GM19240 (cell line): ENCODE data around the gene KCNK10.

Experiments
- DNase-seq: peaks from one replicate; pipeline ENCODE4 v3.0.0; 2011; ENCODE audit warnings: low spot score; ENCODE audit not compliant: insufficient read length

Gene KCNK10

DNA sequence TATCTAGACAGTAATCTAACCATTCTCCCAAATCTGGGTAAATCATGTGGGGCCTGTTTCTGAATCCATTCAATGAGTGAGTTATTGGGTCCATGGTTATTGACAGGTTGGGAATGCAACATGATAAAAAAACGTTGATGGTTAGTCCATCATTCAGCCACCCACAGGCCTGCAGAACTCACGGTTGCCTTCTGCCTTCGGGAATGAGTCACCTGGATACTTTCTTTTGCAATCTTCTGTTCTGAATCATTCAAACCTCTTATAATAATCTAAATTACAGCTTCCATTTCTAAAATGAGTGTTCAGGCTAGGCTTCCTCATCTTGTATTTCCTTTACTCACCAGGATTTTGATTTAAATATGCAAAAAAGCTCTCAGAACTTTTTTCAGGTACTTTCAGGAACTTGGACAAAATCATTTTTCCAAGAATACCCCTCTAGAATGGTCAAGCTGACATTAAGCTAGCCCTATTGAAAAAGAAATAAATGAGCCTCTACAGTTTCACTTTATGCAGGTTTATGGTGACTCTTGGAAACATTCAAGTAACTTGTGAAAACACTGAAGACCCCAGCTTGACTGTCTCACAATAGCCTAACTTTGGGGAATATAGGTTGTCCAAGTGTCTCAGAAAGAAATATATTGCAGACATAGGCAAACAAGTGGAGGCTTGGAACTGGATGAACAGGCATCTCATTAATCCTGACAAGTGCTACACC, 94.4 kb downstream of the KCNK10 start:
- DNase-seq: no peak

DNA sequence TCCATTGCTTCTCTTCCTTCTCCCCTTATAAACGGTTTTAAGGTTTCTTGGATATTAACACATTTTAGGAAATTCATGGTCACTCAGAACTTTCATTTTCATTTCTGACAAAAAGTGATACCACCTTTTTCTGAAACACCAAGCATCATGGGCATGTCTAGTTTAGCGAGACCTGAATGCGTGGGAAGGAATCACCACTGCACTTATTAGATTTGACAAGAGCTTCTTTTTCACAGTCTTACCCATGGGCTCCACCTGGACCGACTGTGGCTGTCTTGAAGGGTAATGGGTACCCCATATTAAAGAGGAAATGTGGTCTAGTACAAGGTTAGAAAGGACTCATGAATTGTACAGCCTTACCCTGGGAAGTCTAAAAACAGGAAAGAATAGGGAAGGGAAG, 95.4 kb downstream of the KCNK10 start:
- DNase-seq: peak; percentile 1

DNA sequence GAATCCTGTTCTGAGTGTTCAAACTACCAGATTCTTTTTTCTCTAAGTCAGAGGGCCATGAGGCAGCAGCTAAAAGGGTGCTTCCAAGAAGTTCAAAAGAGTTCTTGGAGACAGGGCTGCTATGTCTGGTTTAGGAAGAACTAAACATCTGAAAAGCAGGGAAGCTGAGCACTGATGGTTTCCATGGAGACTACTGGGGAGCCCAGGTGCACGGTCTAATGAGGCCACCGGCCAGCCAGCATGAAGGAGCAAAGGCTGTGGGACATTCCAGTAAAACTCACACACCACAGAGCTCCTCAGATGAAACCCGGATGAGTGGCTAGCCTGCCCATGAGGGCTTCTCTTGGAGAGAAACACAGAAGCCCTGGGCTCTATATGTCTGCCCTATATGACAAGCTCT, 97.3 kb downstream of the KCNK10 start:
- DNase-seq: no peak

- DNase-seq: no peak
These were observed 104.8 kb downstream of the KCNK10 start for GRCh38 chr14:88218119-88218915.

- no peak for DNase-seq
These were observed 110.4 kb downstream of the KCNK10 start for GRCh38 chr14:88212691-88213090.

GRCh38 chr14:88210426-88210825, 112.6 kb downstream of the KCNK10 start:
- DNase-seq: no peak

- no peak for DNase-seq
These were observed 113.8 kb downstream of the KCNK10 start for GRCh38 chr14:88209273-88209672.

DNA sequence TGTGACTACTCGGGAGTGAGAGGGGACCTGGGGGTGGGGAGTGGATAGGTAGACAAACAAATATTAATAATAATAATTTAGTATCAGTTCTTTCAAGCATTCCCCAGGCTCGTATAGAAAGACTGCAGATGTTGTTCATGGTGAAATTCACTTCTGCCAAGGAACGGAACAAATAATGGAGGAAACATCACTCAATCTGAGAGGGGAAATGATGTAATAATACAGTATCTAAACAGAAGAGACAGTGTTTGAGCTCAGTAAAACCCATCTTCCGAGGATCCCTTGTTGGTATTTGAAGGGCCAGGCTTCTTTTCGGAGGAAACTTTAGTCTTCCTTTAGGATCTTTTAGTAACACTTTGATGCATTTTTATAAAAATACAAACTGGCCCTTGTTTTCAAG, 114.2 kb downstream of the KCNK10 start:
- DNase-seq: no peak

GRCh38 chr14:88204221-88204620, 118.8 kb downstream of the KCNK10 start:
- DNase-seq: no peak

- no peak for DNase-seq
These were observed 119.8 kb downstream of the KCNK10 start for GRCh38 chr14:88203291-88203690.

DNA sequence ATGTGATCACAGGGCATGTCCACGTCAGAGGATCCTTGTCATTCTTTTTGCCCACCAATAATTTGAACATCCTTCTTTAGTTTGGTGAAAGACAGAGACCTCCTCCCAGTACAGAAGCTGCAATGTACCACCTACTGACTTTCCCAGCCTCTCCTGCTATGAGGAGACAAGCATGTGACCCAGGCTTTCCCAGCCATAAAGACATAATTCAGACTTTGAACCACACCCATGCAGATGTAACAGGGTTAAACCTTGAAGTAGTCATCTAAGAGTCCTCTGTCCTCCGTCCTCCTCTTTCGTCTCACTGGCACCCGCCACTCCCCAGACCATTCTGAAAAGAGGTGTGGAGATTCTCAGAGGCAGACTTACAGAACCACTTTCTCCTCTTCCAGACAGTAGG, 120.8 kb downstream of the KCNK10 start:
- no peak for DNase-seq

DNA sequence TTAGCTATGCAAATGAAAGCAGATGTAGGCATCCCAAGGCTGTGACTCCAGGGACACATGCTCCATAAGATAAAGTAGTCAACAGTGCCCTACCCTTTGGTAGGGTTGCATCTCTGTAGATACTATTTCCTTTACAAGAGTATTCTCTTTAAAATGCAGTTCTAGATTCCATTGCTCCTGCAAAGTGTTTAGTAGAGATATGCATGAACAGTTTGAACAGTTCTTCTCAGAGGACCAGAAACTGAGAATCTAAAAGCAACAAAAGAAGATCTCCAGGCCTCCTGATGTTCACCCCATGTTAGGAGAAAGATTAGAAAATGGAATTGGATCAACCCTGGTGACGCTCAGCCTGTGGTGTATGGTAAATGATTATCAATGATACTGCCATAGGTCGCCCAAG, 121.2 kb downstream of the KCNK10 start:
- no peak for DNase-seq

DNA sequence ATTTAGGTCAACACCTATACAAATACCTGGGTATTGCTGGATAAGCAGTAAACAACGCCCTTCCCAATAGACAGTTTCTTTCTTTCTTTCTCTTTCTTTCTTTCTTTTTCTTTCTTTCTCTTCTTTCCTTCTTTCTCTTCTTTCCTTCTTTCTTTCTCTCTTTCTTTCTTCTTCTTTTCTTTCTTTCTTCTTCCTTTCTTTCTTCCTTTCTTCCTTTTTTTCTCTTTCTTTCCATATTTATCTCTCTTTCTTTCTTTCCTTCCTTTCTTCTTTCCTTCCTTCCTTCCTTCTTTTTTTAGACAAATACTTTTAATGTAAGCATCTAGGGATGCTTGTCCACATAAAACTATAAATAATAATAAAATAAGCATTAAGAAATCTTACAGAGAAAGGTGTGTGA, 123.2 kb downstream of the KCNK10 start:
- DNase-seq: no peak

GRCh38 chr14:88198446-88198845, 124.6 kb downstream of the KCNK10 start:
- no peak for DNase-seq

GRCh38 chr14:88196925-88197324, 126.1 kb downstream of the KCNK10 start:
- no peak for DNase-seq

GRCh38 chr14:88196116-88196890, 126.8 kb downstream of the KCNK10 start:
- DNase-seq: no peak

DNA sequence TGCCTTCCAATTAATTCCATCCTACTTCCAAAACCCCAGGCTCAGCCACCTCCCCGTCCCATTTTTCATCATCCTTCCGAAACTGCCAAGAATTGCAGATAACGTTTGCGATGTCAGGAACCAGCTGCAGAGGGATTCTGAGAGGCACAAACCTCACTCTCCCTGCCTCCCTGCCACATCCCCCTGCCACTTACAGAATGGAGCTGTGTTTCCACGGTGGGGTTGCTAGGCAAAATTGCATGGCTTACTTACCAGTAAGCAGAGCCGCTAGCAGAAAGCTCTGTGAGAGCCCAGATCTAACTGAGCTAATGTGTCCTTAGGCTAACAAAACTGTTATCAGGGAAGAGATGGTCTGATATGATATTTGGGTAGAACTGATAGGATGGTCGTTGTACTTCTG, 127.4 kb downstream of the KCNK10 start:
- DNase-seq: no peak

GRCh38 chr14:88194531-88194930, 128.5 kb downstream of the KCNK10 start:
- no peak for DNase-seq

GRCh38 chr14:88191605-88192004, 131.5 kb downstream of the KCNK10 start:
- DNase-seq: no peak

DNA sequence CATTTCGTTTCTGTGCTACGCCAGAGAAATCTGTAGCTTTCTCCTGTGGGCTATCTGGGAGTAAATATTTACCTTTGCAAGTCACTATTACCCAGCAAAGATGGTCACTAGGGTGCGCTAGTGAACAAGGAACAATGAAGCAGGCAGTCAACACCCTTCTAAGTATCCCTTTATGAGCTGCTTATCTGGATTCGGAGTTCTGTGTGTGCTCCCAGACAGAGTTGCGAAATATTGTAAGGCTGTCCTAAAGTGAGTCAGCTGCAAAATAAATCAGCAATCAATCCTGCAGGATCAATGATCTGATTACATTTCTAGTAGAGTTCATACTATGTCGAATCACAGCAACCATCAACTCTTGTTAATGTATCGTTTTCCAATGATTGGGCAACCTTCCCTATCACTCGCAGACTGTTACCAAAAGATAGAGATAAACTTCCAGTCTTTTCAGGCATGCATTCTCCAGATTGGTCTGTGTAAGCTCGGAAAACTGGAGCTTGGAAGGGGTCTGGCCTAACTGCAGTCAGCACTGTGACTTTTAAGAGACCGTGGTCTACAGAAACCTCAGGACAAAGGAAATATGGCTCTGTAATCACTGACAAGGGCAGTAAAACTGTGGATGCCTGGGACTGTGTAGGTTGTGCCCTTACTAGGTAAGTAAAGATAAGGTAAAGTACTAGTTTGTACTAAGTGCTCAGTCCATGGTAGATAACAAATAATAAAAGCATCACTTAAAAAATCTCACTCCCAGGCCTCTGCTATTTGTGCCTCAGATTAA, 133.5 kb downstream of the KCNK10 start:
- DNase-seq: peak; percentile 57

DNA sequence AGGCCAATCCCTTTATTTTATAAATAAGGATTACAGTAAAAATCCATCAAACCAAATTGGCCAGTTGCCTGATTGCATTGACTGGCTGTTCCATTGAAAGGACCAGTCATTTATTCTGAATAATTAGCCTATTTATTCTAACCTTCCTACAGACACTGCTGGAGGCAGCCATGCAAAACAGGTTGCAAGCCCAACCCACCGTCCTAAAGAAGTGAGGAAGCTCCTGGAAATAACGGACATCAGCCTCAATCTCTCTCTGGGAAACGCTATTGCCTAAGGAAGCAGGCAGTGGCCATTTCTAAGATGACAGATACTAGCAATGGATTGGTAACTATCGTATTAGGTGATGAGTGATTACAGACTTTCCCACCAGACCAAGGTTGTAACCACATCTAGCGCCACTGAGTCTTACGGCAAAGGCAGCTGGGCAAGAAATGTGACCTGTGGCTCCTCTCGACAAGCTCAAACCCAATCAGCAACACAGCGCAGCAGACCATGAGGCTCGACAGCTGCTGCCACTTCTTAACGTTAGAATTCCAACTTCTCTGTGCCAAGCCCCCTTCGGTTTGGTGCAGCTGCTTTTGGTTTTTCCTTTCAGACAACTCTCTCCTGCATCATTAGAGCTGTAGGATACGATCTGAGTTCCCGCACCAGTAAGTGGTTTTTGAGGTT, 134.2 kb downstream of the KCNK10 start:
- DNase-seq: no peak
